ENCODE results near the gene ANKRD53. TPM values are rescaled to one million over a fixed set of nuclear protein-coding genes. Genes with fewer than 3 reads are reported as not detected.

Gene ANKRD53
- total RNA-seq, 2 experiments from 2014 or later = not detected

- peaks cover 18% of the 10 kb centered on the region for H3K27me3 Mint-ChIP-seq
- H3K4me1 Mint-ChIP-seq (ENCODE audit: low read depth) = peaks cover 5% of the 10 kb centered on the region
- peak; percentile 3 for DNase-seq
- ChIA-PET CTCF (interaction anchor here (0.9 to 5.1 kb wide), 9 partner anchors 11 to 92 kb away, joined by 3 to 64 read pairs (median 15); partner anchors contain the start of gene ANKRD53), POLR2A (no interaction called here)
- H3K9me3 Mint-ChIP-seq = no peaks in the 10 kb centered on the region
- H3K4me3 Mint-ChIP-seq = no peak overlapping the region
- H3K36me3 Mint-ChIP-seq = no peaks in the 10 kb centered on the region
- no peak overlapping the region for H3K27ac Mint-ChIP-seq
- intact Hi-C loops (cut with micrococcal nuclease) = no loop called here
Measured at GRCh38 chr2:70962885-70963878, 15.2 kb upstream of the ANKRD53 start.

GRCh38 chr2:70964133-70964532, 14.3 kb upstream of the ANKRD53 start:
- H3K4me1 Mint-ChIP-seq (ENCODE audit: low read depth) = peaks cover 3% of the 10 kb centered on the region
- no peak overlapping the region for H3K4me3 Mint-ChIP-seq
- H3K9me3 Mint-ChIP-seq = no peaks in the 10 kb centered on the region
- DNase-seq = peak; percentile 2
- intact Hi-C loops (cut with micrococcal nuclease) = loop anchor here (2.0 kb wide), 1 partner anchor 21 kb away; no protein-coding TSS in a partner anchor
- ChIA-PET POLR2A (no interaction called here), CTCF (interaction anchor here (0.6 to 5.1 kb wide), 11 partner anchors 8 to 1937 kb away, joined by 3 to 64 read pairs (median 6); partner anchors contain the start of gene ANKRD53)
- peaks cover 16% of the 10 kb centered on the region for H3K27me3 Mint-ChIP-seq
- H3K27ac Mint-ChIP-seq = no peak overlapping the region
- no peaks in the 10 kb centered on the region for H3K36me3 Mint-ChIP-seq

DNA sequence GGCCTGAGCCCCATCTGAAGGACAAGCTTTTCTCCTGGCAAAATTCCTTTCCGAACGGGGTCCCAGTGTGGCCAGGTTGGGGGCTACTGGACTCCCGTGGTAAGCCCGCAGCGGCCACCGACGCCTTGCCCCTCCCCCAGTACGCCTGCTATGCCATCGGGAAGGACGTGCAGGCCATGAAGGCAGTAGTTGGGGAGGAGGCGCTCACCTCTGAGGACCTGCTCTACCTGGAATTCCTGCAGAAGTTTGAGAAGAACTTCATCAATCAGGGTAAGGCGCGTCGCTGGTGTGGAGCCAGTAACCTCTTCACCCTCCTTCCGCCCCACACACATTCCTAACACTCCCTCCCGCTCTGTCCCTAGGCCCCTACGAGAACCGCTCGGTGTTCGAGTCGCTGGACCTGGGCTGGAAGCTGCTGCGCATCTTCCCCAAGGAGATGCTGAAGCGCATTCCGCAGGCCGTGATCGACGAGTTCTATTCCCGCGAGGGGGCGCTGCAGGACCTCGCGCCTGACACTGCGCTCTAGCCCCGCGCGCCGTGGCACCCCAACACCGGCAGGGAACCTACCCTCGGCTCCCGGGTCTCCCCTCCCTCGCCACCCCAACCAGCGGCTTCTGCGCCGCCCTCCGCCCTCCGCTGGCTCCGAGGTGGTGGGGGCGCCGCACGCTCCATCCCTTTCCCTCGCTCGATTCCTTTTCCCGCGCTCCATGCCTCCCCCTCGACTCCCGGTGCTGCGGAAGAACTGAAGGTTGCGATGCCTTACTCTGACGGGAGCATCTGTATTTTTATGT, 13.6 kb upstream of the ANKRD53 start:
- ChIA-PET POLR2A (interaction anchor here (1.2 kb wide), 1 partner anchor 13 kb away, joined by 4 read pairs; the partner anchor contains the start of gene ANKRD53), CTCF (interaction anchor here (0.6 to 5.1 kb wide), 11 partner anchors 8 to 1938 kb away, joined by 3 to 64 read pairs (median 6); partner anchors contain the start of gene ANKRD53)
- no peaks in the 10 kb centered on the region for H3K9me3 Mint-ChIP-seq
- H3K27me3 Mint-ChIP-seq = peaks cover 16% of the 10 kb centered on the region
- no peak overlapping the region for H3K27ac Mint-ChIP-seq
- peak overlapping the region; percentile 76 for H3K4me3 Mint-ChIP-seq
- intact Hi-C loops (cut with micrococcal nuclease) = loop anchor here (1.0 to 2.0 kb wide), 4 partner anchors 13 to 37 kb away; no protein-coding TSS in a partner anchor
- no peaks in the 10 kb centered on the region for H3K36me3 Mint-ChIP-seq
- DNase-seq = peak; percentile 87
- peaks cover 3% of the 10 kb centered on the region for H3K4me1 Mint-ChIP-seq (ENCODE audit: low read depth)

GRCh38 chr2:70965506-70965905, 12.9 kb upstream of the ANKRD53 start:
- no peak for DNase-seq
- ChIA-PET POLR2A (interaction anchor here (1.2 kb wide), 1 partner anchor 13 kb away, joined by 4 read pairs; the partner anchor contains the start of gene ANKRD53), CTCF (interaction anchor here (0.7 to 5.1 kb wide), 8 partner anchors 9 to 36 kb away, joined by 3 to 64 read pairs (median 16); partner anchors contain the start of gene ANKRD53)
- Mint-ChIP-seq H3K27me3 (peaks cover 16% of the 10 kb centered on the region), H3K4me1 (ENCODE audit: low read depth) (peaks cover 3% of the 10 kb centered on the region), H3K36me3 (no peaks in the 10 kb centered on the region), H3K4me3 (peak overlapping the region; percentile 76), H3K9me3 (no peaks in the 10 kb centered on the region), H3K27ac (no peak overlapping the region)
- intact Hi-C loops (cut with micrococcal nuclease) = loop anchor here (1.0 to 2.0 kb wide), 4 partner anchors 12 to 36 kb away; no protein-coding TSS in a partner anchor

DNA sequence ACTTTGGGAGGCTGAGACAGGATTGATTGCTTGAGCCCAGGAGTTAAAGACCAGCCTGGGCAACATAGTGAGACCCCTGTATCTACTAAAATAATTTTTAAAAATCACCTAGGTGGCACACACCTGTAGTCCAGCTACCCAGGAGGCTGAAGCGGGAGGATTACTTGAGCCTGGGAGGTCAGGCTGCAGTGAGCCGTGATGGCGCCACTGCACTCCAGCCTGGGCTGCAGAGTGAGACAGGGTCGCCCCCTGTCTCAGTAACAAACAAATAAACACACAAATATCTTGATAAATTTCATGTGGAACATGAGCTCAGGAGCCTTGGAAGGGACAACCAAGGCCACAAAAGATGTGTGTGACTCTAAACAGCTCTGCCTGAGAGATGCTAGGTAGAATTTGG, 11.7 kb upstream of the ANKRD53 start:
- ChIA-PET CTCF (interaction anchor here (0.9 to 5.1 kb wide), 10 partner anchors 8 to 178 kb away, joined by 3 to 64 read pairs (median 10); partner anchors contain the start of gene ANKRD53), POLR2A (no interaction called here)
- H3K27me3 Mint-ChIP-seq = peaks cover 16% of the 10 kb centered on the region
- H3K36me3 Mint-ChIP-seq = no peaks in the 10 kb centered on the region
- intact Hi-C loops (cut with micrococcal nuclease) = no loop called here
- no peak overlapping the region for H3K27ac Mint-ChIP-seq
- peaks cover 3% of the 10 kb centered on the region for H3K4me1 Mint-ChIP-seq (ENCODE audit: low read depth)
- H3K9me3 Mint-ChIP-seq = no peaks in the 10 kb centered on the region
- DNase-seq = no peak
- H3K4me3 Mint-ChIP-seq = no peak overlapping the region

DNA sequence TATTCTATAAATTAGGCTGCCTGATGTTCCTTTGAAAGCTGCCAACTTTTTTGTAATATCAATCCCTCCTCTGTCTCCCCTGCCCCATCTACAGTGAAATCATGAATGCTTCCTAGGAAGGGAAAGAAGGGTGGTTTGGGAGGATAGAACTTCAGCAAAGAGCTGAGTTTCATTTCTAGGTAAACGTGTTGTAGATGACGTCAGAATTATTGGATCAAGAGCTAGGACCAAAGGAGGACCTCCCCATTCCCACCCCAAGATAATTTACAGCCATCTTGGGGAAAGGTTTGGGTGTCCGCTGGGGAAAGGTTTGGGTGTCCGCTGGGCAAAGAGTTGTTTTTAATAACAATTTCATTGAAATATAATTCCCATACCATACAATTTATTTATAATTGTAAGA, 11.2 kb upstream of the ANKRD53 start:
- ChIA-PET CTCF (interaction anchor here (0.9 to 5.1 kb wide), 8 partner anchors 9 to 178 kb away, joined by 3 to 64 read pairs (median 3); no protein-coding TSS in a partner anchor), POLR2A (no interaction called here)
- H3K27ac Mint-ChIP-seq = no peak overlapping the region
- intact Hi-C loops (cut with micrococcal nuclease) = no loop called here
- no peaks in the 10 kb centered on the region for H3K36me3 Mint-ChIP-seq
- H3K9me3 Mint-ChIP-seq = no peaks in the 10 kb centered on the region
- H3K4me1 Mint-ChIP-seq (ENCODE audit: low read depth) = peaks cover 3% of the 10 kb centered on the region
- peaks cover 16% of the 10 kb centered on the region for H3K27me3 Mint-ChIP-seq
- no peak overlapping the region for H3K4me3 Mint-ChIP-seq
- DNase-seq = no peak

- Mint-ChIP-seq H3K27ac (no peak overlapping the region), H3K4me1 (ENCODE audit: low read depth) (peaks cover 13% of the 10 kb centered on the region), H3K36me3 (no peaks in the 10 kb centered on the region), H3K9me3 (no peaks in the 10 kb centered on the region), H3K4me3 (no peak overlapping the region), H3K27me3 (no peaks in the 10 kb centered on the region)
- no peak for DNase-seq
- ChIA-PET CTCF (interaction anchor here (1.3 to 2.6 kb wide), 3 partner anchors 10 to 27 kb away, joined by 10 to 17 read pairs (median 10); no protein-coding TSS in a partner anchor), POLR2A (interaction anchor here (1.0 kb wide), 1 partner anchor 9 kb away, joined by 4 read pairs; no protein-coding TSS in a partner anchor)
- intact Hi-C loops (cut with micrococcal nuclease) = no loop called here
Measured at GRCh38 chr2:70974592-70974991, 3.8 kb upstream of the ANKRD53 start.

- Mint-ChIP-seq H3K4me1 (ENCODE audit: low read depth) (peaks cover 13% of the 10 kb centered on the region), H3K4me3 (no peak overlapping the region), H3K9me3 (no peaks in the 10 kb centered on the region), H3K36me3 (no peaks in the 10 kb centered on the region), H3K27ac (no peak overlapping the region), H3K27me3 (no peaks in the 10 kb centered on the region)
- ChIA-PET POLR2A (no interaction called here), CTCF (interaction anchor here (1.3 to 2.6 kb wide), 3 partner anchors 10 to 26 kb away, joined by 10 to 17 read pairs (median 10); no protein-coding TSS in a partner anchor)
- DNase-seq = no peak
- intact Hi-C loops (cut with micrococcal nuclease) = no loop called here
Measured at GRCh38 chr2:70975237-70975636, 3.2 kb upstream of the ANKRD53 start.

DNA sequence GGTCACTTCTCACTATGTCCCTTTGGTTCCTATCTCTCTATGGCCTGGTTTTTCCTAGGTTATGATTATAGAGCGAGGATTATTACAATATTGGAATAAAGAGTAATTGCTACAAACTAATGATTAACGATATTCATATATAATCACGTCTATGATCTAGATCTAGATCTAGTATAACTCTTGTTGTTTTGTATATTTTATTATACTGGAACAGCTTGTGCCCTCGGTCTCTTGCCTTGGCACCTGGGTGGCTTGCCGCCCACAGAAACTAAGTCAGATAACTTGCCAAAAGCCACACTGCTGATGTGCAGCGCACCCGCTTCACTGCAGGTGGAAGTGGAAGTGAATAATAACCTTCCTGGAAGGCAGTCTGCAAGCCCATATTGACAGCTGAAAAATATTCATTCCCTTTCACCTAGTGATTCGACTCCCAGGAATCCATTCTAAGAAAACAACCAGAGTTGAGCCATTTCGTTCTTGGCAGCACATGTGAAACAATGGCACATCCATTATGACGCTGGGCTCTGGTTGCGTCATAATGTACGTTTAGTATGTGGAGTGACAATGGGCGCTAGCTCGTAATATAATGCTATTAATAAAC, 725 bp upstream of the ANKRD53 start:
- Mint-ChIP-seq H3K27me3 (no peaks in the 10 kb centered on the region), H3K36me3 (no peaks in the 10 kb centered on the region), H3K27ac (peak overlapping the region; percentile 59), H3K9me3 (no peaks in the 10 kb centered on the region), H3K4me3 (peak overlapping the region; percentile 64), H3K4me1 (ENCODE audit: low read depth) (peaks cover 13% of the 10 kb centered on the region)
- intact Hi-C loops (cut with micrococcal nuclease) = loop anchor here (1.0 kb wide), 2 partner anchors 12 to 18 kb away; no protein-coding TSS in a partner anchor
- ChIA-PET CTCF (interaction anchor here (0.7 to 2.4 kb wide), 5 partner anchors 9 to 94 kb away, joined by 3 to 15 read pairs (median 6); no protein-coding TSS in a partner anchor), POLR2A (interaction anchor here (1.2 kb wide), 1 partner anchor 12 kb away, joined by 4 read pairs; no protein-coding TSS in a partner anchor)
- DNase-seq = peak; percentile 66

DNA sequence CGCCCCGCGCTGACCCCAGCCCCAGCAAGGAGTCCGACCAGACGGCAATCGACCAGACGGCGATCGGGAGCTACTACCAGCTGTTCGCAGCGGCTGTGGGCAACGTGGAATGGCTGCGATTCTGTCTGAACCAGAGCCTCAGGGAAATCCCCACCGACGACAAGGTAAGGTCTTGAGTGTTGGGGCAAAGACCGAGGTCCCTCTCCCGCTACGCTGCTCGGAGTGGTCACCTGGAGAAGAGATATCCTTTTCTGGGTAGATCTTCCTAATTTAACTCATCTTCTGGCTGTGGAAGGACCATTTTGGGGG, 704 bp downstream of the ANKRD53 start:
- no peak overlapping the region for H3K27ac Mint-ChIP-seq
- no peaks in the 10 kb centered on the region for H3K36me3 Mint-ChIP-seq
- no peak overlapping the region for H3K4me3 Mint-ChIP-seq
- ChIA-PET POLR2A (no interaction called here), CTCF (interaction anchor here (0.6 to 2.4 kb wide), 2 partner anchors 14 to 18 kb away, joined by 4 to 15 read pairs; no protein-coding TSS in a partner anchor)
- DNase-seq = no peak
- intact Hi-C loops (cut with micrococcal nuclease) = no loop called here
- no peaks in the 10 kb centered on the region for H3K27me3 Mint-ChIP-seq
- H3K4me1 Mint-ChIP-seq (ENCODE audit: low read depth) = peaks cover 13% of the 10 kb centered on the region
- no peaks in the 10 kb centered on the region for H3K9me3 Mint-ChIP-seq

- H3K9me3 Mint-ChIP-seq = no peaks in the 10 kb centered on the region
- no peak overlapping the region for H3K27ac Mint-ChIP-seq
- H3K4me1 Mint-ChIP-seq (ENCODE audit: low read depth) = peaks cover 17% of the 10 kb centered on the region
- H3K27me3 Mint-ChIP-seq = no peaks in the 10 kb centered on the region
- H3K36me3 Mint-ChIP-seq = no peaks in the 10 kb centered on the region
- CTCF ChIA-PET = interaction anchor here (0.6 to 2.4 kb wide), 3 partner anchors 15 to 22 kb away, joined by 4 to 15 read pairs (median 7); no protein-coding TSS in a partner anchor
- DNase-seq = peak; percentile 4
- intact Hi-C loops (cut with micrococcal nuclease) = loop anchor here (10.0 kb wide), 1 partner anchor 685 kb away; the partner anchor contains the start of gene SNRPG
- no peak overlapping the region for H3K4me3 Mint-ChIP-seq
- POLR2A ChIA-PET = no interaction called here
Measured at GRCh38 chr2:70979626-70980025, 1.2 kb downstream of the ANKRD53 start.

Data from activated CD4-positive, alpha-beta memory T cell treated with anti-CD3 and anti-CD28 coated beads for 36 hours (primary cell).